ENCODE data around the gene IFT80. TPM values are rescaled to one million over a fixed set of nuclear protein-coding genes. Genes with fewer than 3 reads are reported as not detected.

IFT80 gene
- total RNA-seq, 4 donors from 2014 or later: 5.5 to 11.9 (median 9.7) TPM

- DNase-seq (ENCODE audit: extremely low spot score): no peak
- WGBS: 89% methylated on average over 5 of the region's 5 CpGs
- H3K4me1 ChIP-seq: no peaks in the 10 kb centered on the region
- H3K9me3 ChIP-seq: no peaks in the 10 kb centered on the region
- TF ChIP-seq CTCF (IDR thresholded peaks at IDR 0.05) (no peak), EP300 (IDR thresholded peaks at IDR 0.05) (no peak), POLR2AphosphoS5 (IDR thresholded peaks at IDR 0.05) (no peak), POLR2A (IDR thresholded peaks at IDR 0.05; ENCODE audit: low read depth) (no peak)
- no peaks in the 10 kb centered on the region for H3K27me3 ChIP-seq
- H3K27ac ChIP-seq (replicated peaks in 1 of 4): no peak overlapping the region
- H3K4me3 ChIP-seq: no peak overlapping the region
- intact Hi-C loops (cut with DNase I): no loop called here
- H3K36me3 ChIP-seq: no peaks in the 10 kb centered on the region
Measured at GRCh38 chr3:160291290-160291908, 107.6 kb downstream of the IFT80 start.

- DNase-seq (ENCODE audit: extremely low spot score): no peak
- TF ChIP-seq EP300 (IDR thresholded peaks at IDR 0.05) (no peak), CTCF (IDR thresholded peaks at IDR 0.05) (no peak), POLR2A (IDR thresholded peaks at IDR 0.05; ENCODE audit: low read depth) (no peak), POLR2AphosphoS5 (IDR thresholded peaks at IDR 0.05) (no peak)
- Histone ChIP-seq H3K9me3 (no peaks in the 10 kb centered on the region), H3K27ac (replicated peaks in 1 of 4) (no peak overlapping the region), H3K4me3 (no peak overlapping the region), H3K27me3 (no peaks in the 10 kb centered on the region), H3K4me1 (no peaks in the 10 kb centered on the region), H3K36me3 (peaks cover 0 to 3% (median 0%) of the 10 kb centered on the region in 4 donors)
- WGBS: 100% methylated on average over 1 of the region's 1 CpG
- intact Hi-C loops (cut with DNase I): no loop called here
Measured at GRCh38 chr3:160287666-160288065, 111.4 kb downstream of the IFT80 start.

GRCh38 chr3:160286231-160286630 lies 112.8 kb downstream of the IFT80 start:
- Histone ChIP-seq H3K4me3 (no peak overlapping the region), H3K36me3 (peaks cover 0 to 6% (median 4%) of the 10 kb centered on the region in 4 donors), H3K27ac (replicated peaks in 1 of 4) (no peak overlapping the region), H3K9me3 (no peaks in the 10 kb centered on the region), H3K4me1 (no peaks in the 10 kb centered on the region), H3K27me3 (no peaks in the 10 kb centered on the region)
- 64% methylated on average over 1 of the region's 1 CpG for WGBS
- no peak for DNase-seq (ENCODE audit: extremely low spot score)
- TF ChIP-seq CTCF (IDR thresholded peaks at IDR 0.05): no peak
- TF ChIP-seq POLR2AphosphoS5 (IDR thresholded peaks at IDR 0.05): no peak
- no peak for TF ChIP-seq EP300 (IDR thresholded peaks at IDR 0.05)
- TF ChIP-seq POLR2A (IDR thresholded peaks at IDR 0.05; ENCODE audit: low read depth): no peak
- intact Hi-C loops (cut with DNase I): no loop called here

- Histone ChIP-seq H3K36me3 (peaks cover 0 to 34% (median 11%) of the 10 kb centered on the region in 4 donors), H3K4me3 (no peak overlapping the region), H3K4me1 (no peaks in the 10 kb centered on the region), H3K9me3 (no peaks in the 10 kb centered on the region), H3K27me3 (no peaks in the 10 kb centered on the region), H3K27ac (replicated peaks in 1 of 4) (no peak overlapping the region)
- TF ChIP-seq EP300 (IDR thresholded peaks at IDR 0.05) (no peak), POLR2AphosphoS5 (IDR thresholded peaks at IDR 0.05) (no peak), POLR2A (IDR thresholded peaks at IDR 0.05; ENCODE audit: low read depth) (no peak), CTCF (IDR thresholded peaks at IDR 0.05) (no peak)
- intact Hi-C loops (cut with DNase I): no loop called here
- WGBS: 93% methylated on average over 1 of the region's 1 CpG
- DNase-seq (ENCODE audit: extremely low spot score): no peak
Measured at GRCh38 chr3:160280836-160281235, 118.2 kb downstream of the IFT80 start.

GRCh38 chr3:160279657-160280056 lies 119.4 kb downstream of the IFT80 start:
- intact Hi-C loops (cut with DNase I): no loop called here

More at GRCh38 chr3:160279657-160280056, 119.4 kb downstream of the IFT80 start:
- Histone ChIP-seq H3K4me3 (no peak overlapping the region), H3K27me3 (no peaks in the 10 kb centered on the region), H3K36me3 (peaks cover 4 to 37% (median 11%) of the 10 kb centered on the region in 4 donors), H3K9me3 (no peaks in the 10 kb centered on the region), H3K4me1 (no peaks in the 10 kb centered on the region), H3K27ac (replicated peaks in 1 of 4) (no peak overlapping the region)
- TF ChIP-seq EP300 (IDR thresholded peaks at IDR 0.05) (no peak), POLR2AphosphoS5 (IDR thresholded peaks at IDR 0.05) (no peak), POLR2A (IDR thresholded peaks at IDR 0.05; ENCODE audit: low read depth) (no peak), CTCF (IDR thresholded peaks at IDR 0.05) (no peak)
- WGBS: 93% methylated on average over 2 of the region's 2 CpGs
- DNase-seq (ENCODE audit: extremely low spot score): no peak
